GM18861 (cell line): ENCODE data around the gene TTC9B.
"Not testable (repeated sequence)": the region's sequence is repeated elsewhere in the genome, so short reads cannot be mapped to it uniquely, and the experiment has no call there.

Source experiments
- ATAC-seq: cut with Tn5 transposase; IDR thresholded peaks from one replicate; pipeline ENCODE4 v1.9.1; 2021; ENCODE audit not compliant: unreplicated experiment

Gene TTC9B

DNA sequence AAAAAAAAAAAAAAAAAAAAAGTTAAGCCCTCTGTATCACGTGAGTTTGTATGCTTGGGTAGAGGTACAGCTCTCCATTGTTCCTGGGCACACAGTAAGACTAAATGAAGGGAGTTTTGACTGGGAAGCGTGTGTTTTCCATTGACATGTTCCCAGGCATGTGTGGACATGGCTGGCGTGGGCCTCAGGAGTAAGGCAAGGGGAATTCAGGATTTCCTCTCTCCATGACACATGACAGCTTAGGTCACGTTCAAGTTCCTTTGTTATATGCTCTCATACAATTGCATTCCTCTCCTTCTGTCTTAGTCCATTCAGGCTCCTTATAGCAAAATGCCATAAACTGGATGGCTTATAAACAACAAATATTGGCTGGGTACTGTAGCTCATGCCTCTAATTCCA lies 44.1 kb downstream of the TTC9B start:
- ATAC-seq: no peak

DNA sequence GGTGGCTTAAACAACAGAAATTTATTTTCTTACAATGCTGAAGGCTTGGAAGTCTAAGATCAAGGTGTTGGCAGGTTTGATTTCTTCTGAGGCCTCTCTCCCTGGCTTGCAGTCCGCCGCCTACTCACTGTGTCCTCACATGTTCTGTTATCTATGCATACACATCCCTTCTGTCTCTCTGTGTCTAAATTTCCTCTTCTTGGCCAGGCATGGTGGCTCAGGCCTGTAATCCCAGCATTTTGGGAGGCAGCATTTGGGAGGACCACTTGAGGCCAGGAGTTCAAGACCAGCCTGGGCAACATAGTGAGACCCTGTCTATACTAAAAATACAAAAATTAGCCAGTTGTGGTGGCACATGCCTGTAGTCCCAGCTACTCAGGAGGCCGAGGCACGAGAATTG lies 46.9 kb downstream of the TTC9B start:
- ATAC-seq: not testable (repeated sequence)

DNA sequence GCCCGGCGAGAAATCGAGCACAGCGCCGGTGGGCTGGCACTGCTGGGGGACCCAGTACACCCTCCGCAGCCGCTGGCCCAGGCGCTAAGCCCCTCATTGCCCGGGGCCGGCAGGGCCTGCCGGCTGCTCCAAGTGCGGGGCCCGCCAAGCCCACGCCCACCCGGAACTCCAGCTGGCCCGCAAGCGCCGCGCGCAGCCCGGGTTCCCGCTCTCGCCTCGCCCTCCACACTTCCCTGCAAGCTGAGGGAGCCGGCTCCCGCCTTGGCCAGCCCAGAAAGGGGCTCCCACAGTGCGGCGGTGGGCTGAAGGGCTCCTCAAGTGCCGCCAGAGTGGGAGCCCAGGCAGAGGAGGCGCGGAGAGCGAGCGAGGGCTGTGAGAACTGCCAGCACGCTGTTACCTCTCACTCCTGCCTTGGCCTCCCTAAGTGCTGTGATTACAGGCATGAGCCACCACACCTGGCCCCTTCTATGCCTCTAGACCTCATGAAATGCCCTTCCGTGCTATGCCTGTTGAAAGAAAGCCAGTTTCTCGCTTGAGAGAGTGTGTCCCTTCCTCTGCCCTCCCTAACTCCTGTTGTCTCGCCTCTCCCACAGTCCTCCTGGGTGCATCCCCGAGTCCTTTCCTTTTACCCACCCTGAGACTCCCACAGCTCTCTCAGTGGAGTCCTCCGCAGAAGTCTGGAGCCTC lies 47.7 kb downstream of the TTC9B start:
- ATAC-seq: not testable (repeated sequence)

DNA sequence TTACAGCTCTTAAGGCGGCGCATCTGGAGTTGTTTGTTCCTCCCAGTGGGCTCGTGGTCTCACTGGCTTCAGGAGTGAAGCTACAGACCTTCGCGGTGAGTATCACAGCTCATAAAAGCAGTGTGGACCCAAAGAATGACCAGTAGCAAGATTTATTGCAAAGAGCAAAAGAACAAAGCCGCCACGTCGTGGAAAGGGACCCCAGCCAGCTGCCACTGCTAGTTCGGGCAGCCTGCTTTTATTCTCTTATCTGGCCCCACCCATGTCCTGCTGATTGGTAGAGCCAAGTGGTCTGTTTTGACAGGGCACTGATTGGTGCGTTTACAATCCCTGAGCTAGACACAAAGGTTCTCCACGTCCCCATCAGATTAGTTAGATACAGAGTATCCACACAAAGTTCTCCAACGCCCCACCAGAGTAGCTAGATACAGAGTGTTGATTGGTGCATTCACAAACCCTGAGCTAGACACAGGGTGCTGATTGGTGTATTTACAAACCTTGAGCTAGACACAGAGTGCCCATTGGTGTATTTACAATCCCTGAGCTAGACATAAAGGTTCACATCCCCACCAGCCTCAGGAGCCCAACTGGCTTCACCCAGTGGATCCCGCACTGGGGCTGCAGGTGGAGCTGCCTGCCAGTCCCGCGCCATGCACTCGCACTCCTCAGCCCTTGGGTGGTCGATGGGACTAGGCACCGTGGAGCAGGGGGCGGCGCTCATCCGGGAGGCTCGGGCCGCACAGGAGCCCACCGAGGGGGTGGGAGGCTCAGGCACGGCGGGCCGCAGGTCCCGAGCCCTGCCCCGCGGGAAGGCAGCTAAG lies 48.5 kb downstream of the TTC9B start:
- not testable (repeated sequence) for ATAC-seq
